ENCODE data around the gene LFNG. TPM values are rescaled to one million over a fixed set of nuclear protein-coding genes. Genes with fewer than 3 reads are reported as not detected.

LFNG gene
- total RNA-seq, 1 experiment from 2014 or later = 38.1 TPM

- BruUV-seq (replicated peaks) = no TSS peak
- no peak for DNase-seq (ENCODE audit: low read depth, low spot score)
- no peak for ATAC-seq
- Histone ChIP-seq H3K4me1 (ENCODE audit: control insufficient read depth, insufficient read depth, low read length) (peaks cover 34% of the 10 kb centered on the region), H3K9me3 (ENCODE audit: control insufficient read depth, insufficient read depth, low read depth, low read length) (no peaks in the 10 kb centered on the region), H3K4me3 (ENCODE audit: low read depth in 2 of 2, low read length in 2 of 2) (no peak overlapping the region), H3K27ac (ENCODE audit: low read length) (peak overlapping the region; percentile 62), H3K36me3 (ENCODE audit: control insufficient read depth, insufficient read depth, low read length) (no peaks in the 10 kb centered on the region), H3K27me3 (ENCODE audit: control insufficient read depth, insufficient read depth, low read length) (no peaks in the 10 kb centered on the region)
- in situ Hi-C loops (cut with HindIII; ENCODE audit: low pct_unique_long_range_greater_than_20kb, low sequenced_read_pairs) (no loop called here), intact Hi-C loops (cut with micrococcal nuclease; ENCODE audit: unreplicated experiment) (no loop called here)
- POLR2A ChIA-PET = interaction anchor here (0.6 kb wide), 1 partner anchor 54 kb away, joined by 11 read pairs; no protein-coding TSS in a partner anchor
- CTCF ChIA-PET = no interaction called here
- TF ChIP-seq CTCF (IDR thresholded peaks at IDR 0.05) = no peak
- no peak for TF ChIP-seq POLR2AphosphoS5 (IDR thresholded peaks at IDR 0.05; ENCODE audit: low read depth, low read length)
- no peak for TF ChIP-seq REST (IDR thresholded peaks at IDR 0.05; ENCODE audit: insufficient read depth in 1 of 2, low read depth in 2 of 2, low read length in 1 of 2)
- no peak for TF ChIP-seq TCF7L2 (IDR thresholded peaks at IDR 0.05; ENCODE audit: low read depth, low read length)
- TF ChIP-seq SIN3A (IDR thresholded peaks at IDR 0.05; ENCODE audit: borderline replicate concordance, insufficient read depth, low read depth, low read length) = no peak
Measured at GRCh38 chr7:2510130-2510776, 9.3 kb upstream of the LFNG start.

- DNase-seq (ENCODE audit: low read depth, low spot score) (no peak), ATAC-seq (peak; percentile 36)
- no peak overlapping the region for H3K4me3 ChIP-seq (ENCODE audit: low read depth in 2 of 2, low read length in 2 of 2)
- TF ChIP-seq CTCF (IDR thresholded peaks at IDR 0.05) (no peak), REST (IDR thresholded peaks at IDR 0.05; ENCODE audit: insufficient read depth in 1 of 2, low read depth in 2 of 2, low read length in 1 of 2) (no peak), POLR2AphosphoS5 (IDR thresholded peaks at IDR 0.05; ENCODE audit: low read depth, low read length) (peak; percentile 23; the same call in 1 of the 2 replicates)
- no peaks in the 10 kb centered on the region for H3K9me3 ChIP-seq (ENCODE audit: control insufficient read depth, insufficient read depth, low read depth, low read length)
- intact Hi-C loops (cut with micrococcal nuclease; ENCODE audit: unreplicated experiment) (no loop called here), in situ Hi-C loops (cut with HindIII; ENCODE audit: low pct_unique_long_range_greater_than_20kb, low sequenced_read_pairs) (no loop called here)
- no peaks in the 10 kb centered on the region for H3K36me3 ChIP-seq (ENCODE audit: control insufficient read depth, insufficient read depth, low read length)
- ChIA-PET CTCF (no interaction called here), POLR2A (interaction anchor here (0.6 to 0.7 kb wide), 3 partner anchors 12 to 190 kb away, joined by 3 to 11 read pairs (median 4); no protein-coding TSS in a partner anchor)
- no TSS peak for BruUV-seq (replicated peaks)
- peaks cover 39% of the 10 kb centered on the region for H3K4me1 ChIP-seq (ENCODE audit: control insufficient read depth, insufficient read depth, low read length)
- peak overlapping the region; percentile 62 for H3K27ac ChIP-seq (ENCODE audit: low read length)
- H3K27me3 ChIP-seq (ENCODE audit: control insufficient read depth, insufficient read depth, low read length) = no peaks in the 10 kb centered on the region
Measured at GRCh38 chr7:2510909-2511768, 8.4 kb upstream of the LFNG start.
